Activated CD4-positive, alpha-beta memory T cell treated with anti-CD3 and anti-CD28 coated beads, Interleukin-2, amount 10 ng/mL, durations not matched to agents 7 days and 5 days (primary cell): Measurements from ENCODE around the gene ZNF724. TPM values are rescaled to one million over a fixed set of nuclear protein-coding genes. Genes with fewer than 3 reads are reported as not detected.
"Not testable (repeated sequence)": the region's sequence is repeated elsewhere in the genome, so short reads cannot be mapped to it uniquely, and the experiment has no call there.

ENCODE experiments used
- CTCF ChIA-PET: fragments of 350-600 bp; sonication (Branson Sonifier 250); formaldehyde crosslinking; loops from one replicate; lab custom pipeline; 2021; ENCODE audit warnings: antibody characterized with exemption, inconsistent platforms; lab: Charles Lee
- POLR2A ChIA-PET: fragments of 350-600 bp; sonication (Branson Sonifier 250); formaldehyde crosslinking; loops from one replicate; lab custom pipeline; 2021; ENCODE audit warnings: antibody characterized with exemption; lab: Charles Lee
- DNase-seq: peaks from one replicate; pipeline ENCODE4 v3.0.0-alpha.2; 2020
- H3K27ac Mint-ChIP-seq: one replicate; pipeline ENCODE4 v1.8.0; 2021; ENCODE audit warnings: mild to moderate bottlenecking, mixed read lengths
- H3K27me3 Mint-ChIP-seq: one replicate; pipeline ENCODE4 v1.8.0; 2021; ENCODE audit warnings: mixed read lengths
- H3K36me3 Mint-ChIP-seq: one replicate; pipeline ENCODE4 v1.8.0; 2021; ENCODE audit warnings: low read depth, mixed read lengths
- H3K4me1 Mint-ChIP-seq: one replicate; pipeline ENCODE4 v1.8.0; 2021; ENCODE audit warnings: mixed read lengths
- H3K4me3 Mint-ChIP-seq: one replicate; pipeline ENCODE4 v1.8.0; 2021; ENCODE audit warnings: mild to moderate bottlenecking, mixed read lengths
- H3K9me3 Mint-ChIP-seq: one replicate; pipeline ENCODE4 v1.8.0; 2021; ENCODE audit warnings: mixed read lengths
- total RNA-seq, 2 experiments: library from RNA; stranded (reverse); gene quantifications; one replicate each; pipeline ENCODE4 v1.2.3, GENCODE V29; 2021

Gene ZNF724
- total RNA-seq, 2 experiments from 2014 or later: 10.5 to 10.9 TPM

GRCh38 chr19:23263870-23264590, 13.8 kb upstream of the ZNF724 start:
- Mint-ChIP-seq H3K27ac (no peak overlapping the region), H3K36me3 (peaks cover 74% of the 10 kb centered on the region), H3K9me3 (peaks cover 42% of the 10 kb centered on the region), H3K4me3 (no peak overlapping the region), H3K4me1 (no peaks in the 10 kb centered on the region), H3K27me3 (no peaks in the 10 kb centered on the region)
- ChIA-PET CTCF (no interaction called here), POLR2A (interaction anchor here (1.2 kb wide), 1 partner anchor 10 kb away, joined by 3 read pairs; no protein-coding TSS in a partner anchor)
- DNase-seq: no peak

DNA sequence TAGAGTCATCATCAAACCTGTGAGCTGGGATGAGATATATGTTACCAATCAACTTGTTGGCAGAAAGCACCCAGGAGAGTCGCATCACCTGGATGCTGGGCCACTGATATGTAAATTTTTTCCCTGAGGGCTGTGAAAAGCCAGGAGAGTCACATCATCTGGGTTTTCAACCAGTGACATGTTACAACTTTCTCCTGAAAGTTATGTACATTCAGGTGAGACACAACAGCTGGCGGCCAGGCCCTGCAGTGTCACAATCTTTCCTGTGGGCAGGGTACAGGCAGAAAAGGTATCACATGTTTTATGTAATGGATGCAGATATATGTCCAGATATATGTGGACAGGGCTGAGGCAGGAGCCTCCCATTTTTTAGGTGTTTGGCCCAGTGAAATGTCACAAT, 13.2 kb upstream of the ZNF724 start:
- no peak overlapping the region for H3K4me3 Mint-ChIP-seq
- peaks cover 40% of the 10 kb centered on the region for H3K9me3 Mint-ChIP-seq
- peaks cover 76% of the 10 kb centered on the region for H3K36me3 Mint-ChIP-seq
- H3K27me3 Mint-ChIP-seq: no peaks in the 10 kb centered on the region
- no peak for DNase-seq
- H3K4me1 Mint-ChIP-seq: no peaks in the 10 kb centered on the region
- CTCF ChIA-PET: no interaction called here
- H3K27ac Mint-ChIP-seq: no peak overlapping the region
- POLR2A ChIA-PET: interaction anchor here (1.2 kb wide), 1 partner anchor 11 kb away, joined by 3 read pairs; no protein-coding TSS in a partner anchor

DNA sequence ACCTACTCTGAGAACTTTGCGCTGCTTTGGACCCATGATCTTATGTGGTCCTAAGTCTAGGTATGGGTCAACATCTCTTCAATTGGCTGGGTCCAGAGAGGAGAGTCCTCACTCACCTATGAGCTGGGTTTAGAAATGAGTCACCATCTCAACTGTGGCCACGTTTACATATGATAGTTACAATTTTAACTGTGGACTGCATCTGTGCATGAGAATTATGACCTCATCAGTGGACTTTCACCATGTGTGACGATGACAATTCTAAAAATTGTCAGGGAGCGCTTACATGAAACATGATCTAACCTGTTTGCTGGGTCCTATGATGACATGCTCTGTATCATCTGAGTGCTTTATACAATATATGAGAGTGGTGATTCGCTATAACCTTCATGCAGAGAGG, 12.7 kb upstream of the ZNF724 start:
- H3K36me3 Mint-ChIP-seq: peaks cover 74% of the 10 kb centered on the region
- H3K9me3 Mint-ChIP-seq: peaks cover 40% of the 10 kb centered on the region
- H3K4me3 Mint-ChIP-seq: no peak overlapping the region
- no peaks in the 10 kb centered on the region for H3K27me3 Mint-ChIP-seq
- H3K4me1 Mint-ChIP-seq: no peaks in the 10 kb centered on the region
- CTCF ChIA-PET: no interaction called here
- POLR2A ChIA-PET: interaction anchor here (1.2 kb wide), 1 partner anchor 11 kb away, joined by 3 read pairs; no protein-coding TSS in a partner anchor
- no peak overlapping the region for H3K27ac Mint-ChIP-seq
- no peak for DNase-seq

DNA sequence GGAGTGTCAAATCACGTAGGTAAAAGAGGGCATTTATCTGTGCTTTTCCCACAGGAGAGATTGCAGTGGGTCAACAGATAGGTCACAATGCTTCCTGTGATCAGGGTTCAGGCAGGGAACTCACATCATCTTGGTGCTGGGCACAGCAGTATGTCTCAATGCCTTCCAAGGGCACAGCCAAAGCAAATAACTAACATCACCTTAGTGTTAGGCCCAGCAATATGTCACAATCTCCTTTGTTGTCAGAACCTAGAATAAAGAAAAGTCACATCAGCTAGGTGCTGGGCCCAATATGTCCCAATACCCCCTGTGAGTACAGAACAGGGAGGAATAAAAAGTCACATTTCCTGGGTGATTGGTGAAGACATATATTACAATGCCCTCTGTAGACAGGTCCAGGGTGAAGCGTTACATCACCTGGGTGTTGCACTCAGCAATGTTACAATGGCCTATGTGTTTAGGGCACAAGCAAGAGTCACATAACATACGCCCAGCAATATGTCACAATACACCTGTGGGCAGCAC, 11.4 kb upstream of the ZNF724 start:
- DNase-seq: no peak
- Mint-ChIP-seq H3K27ac (no peak overlapping the region), H3K4me1 (no peaks in the 10 kb centered on the region), H3K4me3 (no peak overlapping the region), H3K27me3 (no peaks in the 10 kb centered on the region), H3K36me3 (peaks cover 66% of the 10 kb centered on the region), H3K9me3 (peaks cover 39% of the 10 kb centered on the region)
- ChIA-PET CTCF (no interaction called here), POLR2A (no interaction called here)

- peaks cover 61% of the 10 kb centered on the region for H3K36me3 Mint-ChIP-seq
- H3K4me1 Mint-ChIP-seq: no peaks in the 10 kb centered on the region
- H3K27me3 Mint-ChIP-seq: no peaks in the 10 kb centered on the region
- ChIA-PET CTCF (no interaction called here), POLR2A (no interaction called here)
- H3K9me3 Mint-ChIP-seq: peaks cover 39% of the 10 kb centered on the region
- H3K27ac Mint-ChIP-seq: no peak overlapping the region
- no peak overlapping the region for H3K4me3 Mint-ChIP-seq
- no peak for DNase-seq
Measured at GRCh38 chr19:23260956-23261355, 10.8 kb upstream of the ZNF724 start.

- ChIA-PET POLR2A (no interaction called here), CTCF (no interaction called here)
- Mint-ChIP-seq H3K9me3 (peaks cover 39% of the 10 kb centered on the region), H3K36me3 (peaks cover 60% of the 10 kb centered on the region), H3K27me3 (no peaks in the 10 kb centered on the region), H3K4me1 (no peaks in the 10 kb centered on the region), H3K4me3 (no peak overlapping the region), H3K27ac (no peak overlapping the region)
- no peak for DNase-seq
Measured at GRCh38 chr19:23259961-23260360, 9.8 kb upstream of the ZNF724 start.

GRCh38 chr19:23255700-23256099, 5.5 kb upstream of the ZNF724 start:
- H3K4me1 Mint-ChIP-seq: no peaks in the 10 kb centered on the region
- ChIA-PET CTCF (no interaction called here), POLR2A (no interaction called here)
- H3K36me3 Mint-ChIP-seq: peaks cover 30% of the 10 kb centered on the region
- H3K27me3 Mint-ChIP-seq: no peaks in the 10 kb centered on the region
- peaks cover 19% of the 10 kb centered on the region for H3K9me3 Mint-ChIP-seq
- H3K4me3 Mint-ChIP-seq: no peak overlapping the region
- DNase-seq: no peak
- no peak overlapping the region for H3K27ac Mint-ChIP-seq

DNA sequence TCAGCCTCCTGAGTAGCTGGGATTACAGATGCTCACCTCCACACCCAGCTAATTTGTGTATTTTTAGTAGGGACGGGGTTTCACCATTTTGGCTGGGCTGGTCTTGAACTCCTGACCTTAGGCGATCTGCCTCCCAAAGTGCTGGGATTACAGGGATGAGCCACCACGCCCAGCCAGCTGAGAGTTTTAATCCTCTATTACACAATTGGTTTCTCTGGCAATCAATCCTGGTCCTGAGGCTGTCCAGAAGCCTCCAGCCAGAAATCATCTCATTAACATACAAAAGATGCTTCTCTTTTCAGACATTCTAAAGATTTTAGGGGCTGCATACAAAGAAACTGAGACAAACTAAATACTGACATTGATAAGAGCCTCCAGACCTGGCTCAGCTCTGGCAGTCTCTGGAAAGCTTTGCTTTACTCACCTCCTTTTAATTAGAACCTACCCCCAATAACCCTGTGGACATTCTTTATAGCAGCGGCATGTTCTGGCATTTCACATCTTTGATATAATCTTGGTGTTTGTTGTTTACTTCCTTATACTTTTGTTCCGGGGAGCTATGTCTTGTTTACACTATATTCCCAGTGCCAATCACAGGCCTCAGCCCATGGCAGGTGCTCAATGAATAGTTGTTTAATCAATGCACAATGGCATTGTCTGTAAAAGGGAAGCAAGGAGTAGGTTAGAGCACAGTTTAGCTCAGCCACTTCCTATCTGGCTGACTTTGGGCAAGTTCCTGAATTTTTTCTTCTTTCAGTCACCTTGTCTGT, 4.1 kb upstream of the ZNF724 start:
- POLR2A ChIA-PET: interaction anchor here (1.4 kb wide), 1 partner anchor 20 kb away, joined by 5 read pairs; no protein-coding TSS in a partner anchor
- peaks cover 10% of the 10 kb centered on the region for H3K9me3 Mint-ChIP-seq
- CTCF ChIA-PET: interaction anchor here (1.4 kb wide), 1 partner anchor 19 kb away, joined by 3 read pairs; no protein-coding TSS in a partner anchor
- no peak for DNase-seq
- peaks cover 20% of the 10 kb centered on the region for H3K36me3 Mint-ChIP-seq
- no peak overlapping the region for H3K4me3 Mint-ChIP-seq
- H3K27me3 Mint-ChIP-seq: no peaks in the 10 kb centered on the region
- H3K27ac Mint-ChIP-seq: no peak overlapping the region
- peaks cover 7% of the 10 kb centered on the region for H3K4me1 Mint-ChIP-seq

DNA sequence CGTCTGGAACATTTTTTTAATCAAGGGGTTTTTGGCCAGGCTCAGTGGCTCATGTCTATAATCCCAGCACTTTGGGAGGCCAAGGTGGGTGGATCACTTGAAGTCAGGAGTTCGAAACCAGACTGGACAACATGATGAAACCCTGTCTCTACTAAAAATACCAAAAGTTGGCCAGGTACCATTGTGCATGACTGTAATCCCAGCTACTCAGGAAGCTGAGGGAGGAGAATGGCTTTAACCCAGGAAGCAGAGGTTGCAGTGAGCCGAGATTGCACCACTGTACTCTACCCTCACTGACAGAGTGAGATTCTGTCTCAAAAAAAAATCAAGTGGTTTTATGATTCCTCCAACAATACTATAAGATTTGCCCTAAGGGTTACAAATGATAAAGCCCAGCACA, 3.1 kb upstream of the ZNF724 start:
- ChIA-PET CTCF (interaction anchor here (1.4 kb wide), 1 partner anchor 20 kb away, joined by 3 read pairs; no protein-coding TSS in a partner anchor), POLR2A (interaction anchor here (1.1 to 1.4 kb wide), 2 partner anchors 21 to 505 kb away, joined by 4 to 5 read pairs; no protein-coding TSS in a partner anchor)
- not testable (repeated sequence) for H3K9me3 Mint-ChIP-seq, H3K27ac Mint-ChIP-seq, DNase-seq, H3K27me3 Mint-ChIP-seq, H3K4me3 Mint-ChIP-seq
- peaks cover 11% of the 10 kb centered on the region for H3K4me1 Mint-ChIP-seq
- peaks cover 19% of the 10 kb centered on the region for H3K36me3 Mint-ChIP-seq

GRCh38 chr19:23241419-23241818, 8.8 kb downstream of the ZNF724 start:
- ChIA-PET CTCF (interaction anchor here (0.8 kb wide), 1 partner anchor 8 kb away, joined by 3 read pairs; no protein-coding TSS in a partner anchor), POLR2A (interaction anchor here (1.9 kb wide), 1 partner anchor 9 kb away, joined by 8 read pairs; the partner anchor contains the start of gene ZNF724)
- DNase-seq: no peak
- no peaks in the 10 kb centered on the region for H3K4me1 Mint-ChIP-seq
- H3K36me3 Mint-ChIP-seq: peaks cover 84% of the 10 kb centered on the region
- no peaks in the 10 kb centered on the region for H3K27me3 Mint-ChIP-seq
- peaks cover 40% of the 10 kb centered on the region for H3K9me3 Mint-ChIP-seq
- H3K4me3 Mint-ChIP-seq: no peak overlapping the region
- H3K27ac Mint-ChIP-seq: no peak overlapping the region

DNA sequence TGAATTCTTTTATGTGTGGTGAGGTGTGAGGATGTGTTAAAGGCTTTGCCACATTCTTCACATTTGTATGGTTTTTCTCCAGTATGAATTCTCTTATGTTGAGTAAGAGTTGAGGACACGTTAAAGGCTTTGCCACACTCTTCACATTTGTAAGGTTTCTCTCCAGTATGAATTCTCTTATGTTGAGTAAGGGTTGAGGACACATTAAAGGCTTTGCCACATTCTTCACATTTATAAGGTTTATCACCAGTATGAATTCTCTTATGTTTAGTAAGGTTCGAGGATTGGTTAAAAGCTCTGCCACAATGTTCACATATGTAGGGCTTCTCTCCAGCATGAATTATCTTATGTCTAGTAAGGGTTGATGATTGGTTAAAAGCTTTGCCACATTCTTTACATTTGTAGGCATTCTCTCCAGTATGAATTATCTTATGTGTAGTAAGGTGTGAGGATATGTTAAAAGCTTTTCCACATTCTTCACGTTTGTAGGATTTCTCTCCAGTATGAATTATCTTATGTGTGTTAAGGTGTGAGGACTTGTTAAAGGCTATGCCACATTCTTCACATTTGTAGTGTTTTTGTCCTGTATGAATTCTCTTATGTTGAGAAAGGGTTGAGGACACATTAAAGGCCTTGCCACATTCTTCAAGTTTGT, 27.1 kb downstream of the ZNF724 start:
- no peaks in the 10 kb centered on the region for H3K27me3 Mint-ChIP-seq
- H3K27ac Mint-ChIP-seq: no peak overlapping the region

GRCh38 chr19:23203841-23204344, 46.3 kb downstream of the ZNF724 start:
- POLR2A ChIA-PET: no interaction called here
- CTCF ChIA-PET: no interaction called here
- H3K9me3 Mint-ChIP-seq: peaks cover 14% of the 10 kb centered on the region

More for the DNA sequence above, 27.1 kb downstream of the ZNF724 start:
- no peaks in the 10 kb centered on the region for H3K4me1 Mint-ChIP-seq
- H3K9me3 Mint-ChIP-seq: peaks cover 42% of the 10 kb centered on the region
- ChIA-PET POLR2A (no interaction called here), CTCF (no interaction called here)
- DNase-seq: no peak
- H3K36me3 Mint-ChIP-seq: peaks cover 63% of the 10 kb centered on the region
- no peak overlapping the region for H3K4me3 Mint-ChIP-seq

More at GRCh38 chr19:23203841-23204344, 46.3 kb downstream of the ZNF724 start:
- no peaks in the 10 kb centered on the region for H3K4me1 Mint-ChIP-seq
- H3K27ac Mint-ChIP-seq: no peak overlapping the region
- H3K4me3 Mint-ChIP-seq: no peak overlapping the region
- no peaks in the 10 kb centered on the region for H3K36me3 Mint-ChIP-seq
- DNase-seq: no peak
- no peaks in the 10 kb centered on the region for H3K27me3 Mint-ChIP-seq
